ENCODE measurements around the gene WASHC4.

DNA sequence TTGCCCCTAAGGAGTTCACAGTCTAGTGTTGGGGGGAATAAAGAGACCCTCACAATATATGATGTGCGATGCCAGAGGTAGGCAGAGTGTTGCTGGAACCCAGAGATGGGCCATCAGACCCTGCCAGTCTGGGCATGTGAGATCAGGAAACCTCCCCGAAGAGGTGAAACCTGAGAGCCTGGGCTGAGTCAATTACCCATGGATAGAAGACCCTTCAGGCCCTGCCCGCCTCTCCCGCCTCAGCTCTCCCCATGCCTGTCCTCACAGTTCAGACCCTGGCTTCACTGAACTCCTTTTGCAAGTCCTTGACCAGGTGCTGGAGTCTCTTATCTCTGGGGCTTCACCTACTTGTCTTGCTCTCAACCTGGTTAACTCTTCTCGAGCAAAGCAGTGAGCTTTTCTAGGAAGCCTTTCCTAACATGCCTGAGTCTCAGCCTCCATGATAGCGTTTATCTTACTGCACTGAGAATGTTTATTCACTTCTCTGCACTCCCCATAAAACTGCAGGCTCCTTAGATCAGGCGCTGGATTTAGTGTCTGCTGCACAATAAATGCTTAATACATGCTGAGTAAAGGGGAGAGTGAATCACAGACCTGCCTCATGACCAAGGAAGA lies 42.9 kb upstream of the WASHC4 start:
- TF ChIP-seq CTCF (IDR thresholded peaks at IDR 0.05) (no peak), POLR2AphosphoS5 (IDR thresholded peaks at IDR 0.05; ENCODE audit: low read depth, low read length) (no peak), TCF7L2 (IDR thresholded peaks at IDR 0.05; ENCODE audit: low read depth, low read length) (peak; percentile 72)
- TF ChIP-seq, protein P1, sequence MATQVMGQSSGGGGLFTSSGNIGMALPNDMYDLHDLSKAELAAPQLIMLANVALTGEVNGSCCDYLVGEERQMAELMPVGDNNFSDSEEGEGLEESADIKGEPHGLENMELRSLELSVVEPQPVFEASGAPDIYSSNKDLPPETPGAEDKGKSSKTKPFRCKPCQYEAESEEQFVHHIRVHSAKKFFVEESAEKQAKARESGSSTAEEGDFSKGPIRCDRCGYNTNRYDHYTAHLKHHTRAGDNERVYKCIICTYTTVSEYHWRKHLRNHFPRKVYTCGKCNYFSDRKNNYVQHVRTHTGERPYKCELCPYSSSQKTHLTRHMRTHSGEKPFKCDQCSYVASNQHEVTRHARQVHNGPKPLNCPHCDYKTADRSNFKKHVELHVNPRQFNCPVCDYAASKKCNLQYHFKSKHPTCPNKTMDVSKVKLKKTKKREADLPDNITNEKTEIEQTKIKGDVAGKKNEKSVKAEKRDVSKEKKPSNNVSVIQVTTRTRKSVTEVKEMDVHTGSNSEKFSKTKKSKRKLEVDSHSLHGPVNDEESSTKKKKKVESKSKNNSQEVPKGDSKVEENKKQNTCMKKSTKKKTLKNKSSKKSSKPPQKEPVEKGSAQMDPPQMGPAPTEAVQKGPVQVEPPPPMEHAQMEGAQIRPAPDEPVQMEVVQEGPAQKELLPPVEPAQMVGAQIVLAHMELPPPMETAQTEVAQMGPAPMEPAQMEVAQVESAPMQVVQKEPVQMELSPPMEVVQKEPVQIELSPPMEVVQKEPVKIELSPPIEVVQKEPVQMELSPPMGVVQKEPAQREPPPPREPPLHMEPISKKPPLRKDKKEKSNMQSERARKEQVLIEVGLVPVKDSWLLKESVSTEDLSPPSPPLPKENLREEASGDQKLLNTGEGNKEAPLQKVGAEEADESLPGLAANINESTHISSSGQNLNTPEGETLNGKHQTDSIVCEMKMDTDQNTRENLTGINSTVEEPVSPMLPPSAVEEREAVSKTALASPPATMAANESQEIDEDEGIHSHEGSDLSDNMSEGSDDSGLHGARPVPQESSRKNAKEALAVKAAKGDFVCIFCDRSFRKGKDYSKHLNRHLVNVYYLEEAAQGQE (IDR thresholded peaks at IDR 0.05; ENCODE audit: insufficient read depth in 1 of 2, low read depth in 2 of 2, low read length in 1 of 2): no peak

All from Panc1 (cell line).